Right renal pelvis (tissue), 4 donors: Measurements from ENCODE around the gene MAPK1. TPM values are rescaled to one million over a fixed set of nuclear protein-coding genes. Genes with fewer than 3 reads are reported as not detected.
"Not testable (repeated sequence)": the region's sequence is repeated elsewhere in the genome, so short reads cannot be mapped to it uniquely, and the experiment has no call there.

Experiments used
- DNase-seq, 4 donors: peaks; one replicate each; pipeline ENCODE4 v3.0.0-alpha.2; 2013; ENCODE audit warnings: low read depth in 4 of 4, low spot score in 3 of 4, missing footprints in 1 of 4
- polyA plus RNA-seq, 4 donors: library from polyadenylated mRNA; unstranded; fragments of 120-200 nt; gene quantifications; one replicate each; pipeline ENCODE4 v1.2.1, GENCODE V29; 2013; ENCODE audit not compliant: insufficient read length in 4 of 4

MAPK1 gene
- polyA plus RNA-seq = 100 to 1,000 TPM; 132 to 150 (median 142) TPM

DNA sequence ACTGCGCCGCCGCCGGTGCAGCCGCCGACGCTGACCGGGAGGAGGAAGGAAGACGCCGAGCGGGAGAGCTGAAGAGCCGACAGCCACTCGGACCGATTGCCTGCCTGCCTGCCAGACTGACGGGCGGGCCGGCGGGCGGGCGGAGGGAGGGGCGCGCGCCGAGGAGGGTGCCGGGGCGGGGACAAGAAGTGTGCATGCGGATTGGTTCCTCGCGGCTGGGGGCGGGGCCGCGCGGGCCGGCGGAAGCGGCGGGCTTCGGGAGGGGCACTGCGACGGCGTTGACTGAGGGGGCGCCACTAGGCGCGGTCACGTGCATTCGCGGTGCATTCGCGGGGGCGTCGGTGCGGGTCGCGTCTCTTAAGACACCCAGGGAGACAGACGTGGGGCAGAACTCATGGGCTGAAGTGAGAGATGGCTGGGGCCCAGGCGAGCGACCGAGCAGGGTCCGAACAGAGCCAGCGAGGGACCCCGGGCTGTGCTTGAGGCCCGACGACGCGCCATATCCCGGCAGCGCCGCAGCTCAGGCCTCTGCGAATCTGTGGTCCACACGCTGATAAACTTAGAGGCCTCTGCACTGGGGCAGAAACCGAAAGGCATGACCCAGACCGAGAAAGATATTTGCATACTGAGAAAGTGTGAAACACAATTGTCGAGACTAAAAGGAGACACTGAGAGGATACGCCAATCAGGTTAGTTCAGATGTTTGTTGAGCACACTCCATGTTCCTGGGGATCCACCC is at the start of gene MAPK1:
TSS of gene MAPK1 (minus strand) at position 118 of the 739 bp plus-strand sequence. CDS start 205 bp downstream, outside the sequence.
- peak; percentile 82 to 85 (median 83) for DNase-seq

- DNase-seq = no peak
These were observed 49.0 kb upstream of the MAPK1 start for GRCh38 chr22:21916309-21916918.

DNA sequence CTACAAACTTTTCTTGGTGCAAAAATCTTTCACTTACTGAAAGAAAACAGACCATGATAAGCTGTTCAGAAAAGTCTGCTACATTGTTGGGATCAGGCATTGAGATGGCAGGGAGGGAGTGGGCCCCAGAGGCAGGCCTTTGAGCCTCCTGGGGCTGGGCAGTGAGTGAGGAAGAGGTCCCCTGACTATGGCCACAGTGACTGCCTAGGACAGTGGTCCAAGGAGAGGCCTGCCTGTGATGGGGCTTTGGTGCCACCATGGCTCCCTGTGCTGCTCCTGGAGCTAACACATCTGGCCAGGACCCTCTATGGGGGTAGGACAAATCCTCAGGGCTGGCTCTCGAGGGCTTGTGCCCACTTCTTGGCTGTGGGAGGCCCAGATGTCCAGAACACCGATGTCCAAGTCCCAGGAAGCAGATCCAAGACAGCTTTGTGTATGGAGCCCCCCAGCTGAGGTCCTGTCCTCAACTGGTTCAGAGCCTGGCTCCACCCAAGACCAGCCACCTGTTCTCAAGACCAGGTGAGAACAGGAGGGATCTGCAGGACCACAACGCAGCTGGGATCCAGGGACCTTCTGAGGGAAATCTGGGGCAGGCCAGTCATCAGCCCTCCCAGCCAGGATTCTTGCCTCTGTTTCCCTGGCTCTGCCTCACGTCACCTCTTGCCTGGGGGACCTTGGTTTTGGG is 48.3 kb upstream of the MAPK1 start:
- no peak for DNase-seq

DNA sequence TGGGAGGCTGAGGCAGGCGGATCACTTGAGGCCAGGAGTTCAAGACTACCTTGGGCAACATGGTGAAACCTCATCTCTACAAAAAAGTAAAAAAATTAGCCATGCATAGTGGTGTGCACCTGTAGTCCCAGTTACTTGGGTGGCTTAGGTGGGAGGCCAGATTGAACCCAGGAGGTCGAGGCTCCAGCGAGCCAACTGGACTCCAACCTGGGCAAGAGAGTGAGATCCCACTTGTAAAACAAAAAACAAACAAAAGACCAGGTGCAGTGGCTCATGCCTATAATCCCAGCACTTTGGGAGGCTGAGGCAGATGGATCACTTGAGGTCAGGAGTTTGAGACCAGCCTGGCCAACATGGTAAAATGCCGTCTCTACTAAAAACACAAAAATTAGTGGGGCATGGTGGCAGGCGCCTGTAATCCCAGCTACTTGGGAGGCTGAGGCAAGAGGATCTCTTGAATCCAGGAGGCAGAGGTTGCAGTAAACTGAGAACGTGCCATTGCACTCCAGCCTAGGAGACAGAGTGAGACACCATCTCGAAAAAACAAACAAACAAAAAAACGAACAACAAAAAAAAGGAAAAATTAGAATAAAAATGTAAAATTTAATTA is 46.7 kb upstream of the MAPK1 start:
- not testable (repeated sequence) for DNase-seq

- DNase-seq = not testable (repeated sequence)
These were observed 42.9 kb upstream of the MAPK1 start for GRCh38 chr22:21910367-21910766.

DNA sequence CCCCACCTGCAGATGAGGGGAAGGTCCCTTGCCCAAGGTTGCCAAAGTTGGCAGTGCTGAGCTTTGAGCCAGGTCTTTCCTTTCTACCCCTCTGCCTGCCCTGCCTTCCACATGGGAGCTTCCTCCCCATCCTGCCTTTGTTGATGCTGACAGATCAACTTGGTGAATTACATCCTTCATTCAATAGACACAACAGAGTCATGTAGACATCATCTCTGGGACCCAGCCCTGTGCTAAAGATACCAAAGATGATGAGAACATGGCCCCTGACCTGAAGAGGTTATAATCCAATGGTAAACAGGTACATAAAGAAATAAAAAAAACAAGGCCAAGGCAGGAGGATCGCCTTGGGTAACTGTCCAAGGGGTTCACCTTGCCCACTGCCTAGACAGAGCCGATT is 42.4 kb upstream of the MAPK1 start:
- no peak for DNase-seq

DNA sequence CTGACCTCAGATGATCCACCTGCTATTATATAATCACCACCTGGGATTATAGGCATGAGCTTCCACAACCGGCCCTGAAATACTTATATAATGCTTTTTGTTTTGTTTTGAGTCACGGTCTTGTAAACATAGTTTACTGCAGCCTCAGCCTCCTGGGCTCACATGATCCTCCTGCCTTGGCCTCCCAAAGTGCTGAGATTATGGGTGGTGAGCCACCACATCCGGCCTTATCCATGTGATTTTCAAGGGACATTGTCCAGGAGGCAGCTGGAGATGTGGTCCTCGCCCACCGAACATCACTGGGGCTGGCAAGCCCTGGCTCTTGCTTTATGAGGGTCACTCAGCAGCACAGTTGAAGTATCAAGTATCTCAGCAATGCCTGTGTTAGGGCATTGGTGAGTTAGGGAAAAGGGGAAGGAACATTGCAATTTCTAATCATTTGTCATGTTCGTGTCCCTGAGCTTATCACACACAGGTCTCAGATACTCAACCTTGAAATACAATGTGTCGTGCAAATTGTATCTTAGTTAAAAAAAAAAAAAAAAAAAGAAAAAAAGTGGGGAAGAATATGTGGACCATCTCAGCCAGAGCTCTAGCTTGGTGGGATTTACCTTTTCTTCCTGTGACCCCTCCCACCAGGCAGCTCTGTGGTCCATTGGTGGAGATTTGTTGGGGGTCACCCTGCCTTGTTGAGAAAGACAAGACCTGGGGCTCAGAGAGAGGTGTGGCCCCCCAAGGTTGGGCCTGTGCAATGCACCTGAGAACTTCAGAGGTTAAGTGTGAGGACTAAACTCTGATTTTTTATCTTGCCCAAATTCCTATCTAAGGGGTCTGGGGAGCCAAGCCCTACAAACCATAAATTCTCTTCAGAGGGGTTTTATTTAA is 40.4 kb upstream of the MAPK1 start:
- no peak for DNase-seq

DNA sequence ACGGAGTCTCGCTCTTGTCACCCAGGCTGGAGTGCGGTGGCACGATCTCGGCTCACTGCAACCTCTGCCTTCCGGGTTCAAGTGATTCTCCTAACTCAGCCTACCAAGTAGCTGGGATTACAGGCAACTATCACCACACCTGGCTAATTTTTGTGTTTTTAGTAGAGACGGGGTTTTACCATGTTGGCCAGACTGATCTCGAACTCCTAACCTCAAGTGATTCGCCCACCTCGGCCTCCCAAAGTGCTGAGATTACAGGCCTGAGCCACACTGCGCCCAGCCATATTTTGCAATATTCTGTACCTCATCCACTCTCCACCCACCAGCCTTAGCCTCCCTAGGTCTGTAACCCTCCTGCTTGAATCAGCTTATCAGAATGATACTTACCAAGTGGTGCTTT is 37.8 kb upstream of the MAPK1 start:
- DNase-seq = not testable (repeated sequence)

DNA sequence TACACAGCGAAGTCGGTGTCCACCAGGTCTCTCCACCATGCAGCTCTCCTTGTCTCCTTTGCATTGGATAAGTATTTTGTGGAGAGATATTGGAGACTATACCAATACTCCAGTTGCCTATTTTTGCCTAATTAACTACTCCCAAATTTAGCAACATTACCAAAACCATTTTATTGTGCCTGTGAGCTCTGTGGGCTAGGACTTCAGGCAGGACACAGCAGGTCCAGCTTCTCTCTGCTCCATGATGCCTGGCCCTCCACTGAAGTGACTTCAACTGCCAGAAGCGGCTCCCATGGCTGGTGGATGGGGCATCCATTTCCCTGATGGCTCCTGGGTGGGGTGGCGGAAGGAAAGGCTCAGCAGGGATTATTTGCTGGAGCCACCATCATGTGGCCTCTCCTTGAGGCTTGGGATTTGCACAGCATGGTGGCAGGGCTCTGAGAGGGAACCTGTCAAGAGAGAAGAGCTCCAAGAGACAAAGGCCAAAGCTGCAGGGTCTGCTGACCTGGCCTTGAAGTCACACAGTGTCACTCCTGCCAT is 36.9 kb upstream of the MAPK1 start:
- DNase-seq = no peak

DNA sequence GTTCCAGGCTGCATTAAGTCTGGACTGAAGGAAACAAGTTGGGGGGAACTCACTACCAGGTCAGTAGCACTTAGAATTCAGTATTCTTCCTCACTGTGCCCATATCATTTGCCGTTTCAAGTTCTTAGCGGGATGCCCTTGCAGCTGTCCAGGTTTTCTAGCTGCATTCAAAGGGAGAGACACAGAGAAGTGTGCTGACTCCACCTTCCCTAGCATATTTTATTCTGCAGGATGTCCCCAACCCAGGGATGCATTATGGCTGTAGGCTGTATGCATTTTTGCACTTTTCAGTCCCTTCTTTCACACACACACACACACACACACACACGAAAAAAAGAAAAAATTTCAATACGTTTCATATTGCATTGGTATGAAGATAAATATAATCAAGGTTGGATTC is 35.8 kb upstream of the MAPK1 start:
- DNase-seq = no peak

DNA sequence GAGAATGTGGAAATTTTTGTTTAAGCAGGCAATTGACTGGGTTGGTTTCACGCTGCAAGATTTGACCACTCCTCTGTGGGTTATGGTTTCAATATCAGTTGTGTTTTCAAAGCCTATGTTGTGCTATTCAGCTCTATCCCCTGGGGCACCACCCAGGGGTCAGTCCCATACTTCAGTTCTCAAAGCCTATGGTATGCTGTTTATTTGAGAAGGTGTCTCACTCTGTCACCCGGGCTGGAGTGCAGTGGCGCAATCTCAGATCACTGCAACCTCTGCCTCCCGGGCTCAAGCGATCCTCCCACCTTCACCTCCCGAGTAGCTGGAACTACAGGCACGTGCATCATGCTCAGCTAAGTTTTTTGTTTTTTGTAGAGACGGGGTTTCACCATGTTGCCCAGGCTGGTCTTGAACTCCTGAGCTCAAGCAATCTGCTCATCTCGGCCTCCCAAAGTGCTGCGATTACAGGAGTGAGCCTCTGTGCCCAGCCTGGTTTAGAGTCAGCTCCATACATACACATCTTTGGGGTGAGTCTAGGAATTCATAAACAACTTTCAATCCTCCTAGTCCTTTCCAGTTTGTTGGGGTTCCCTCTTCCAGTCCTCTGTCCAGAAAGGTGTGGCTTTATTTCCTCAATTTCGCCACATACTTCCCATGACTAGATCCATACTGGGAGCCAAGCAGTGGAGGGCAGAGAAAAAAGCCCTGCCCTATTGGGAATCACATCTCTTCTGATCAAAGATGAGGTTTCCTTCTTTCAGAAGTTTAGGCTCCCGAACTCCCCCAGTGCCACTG is 35.0 kb upstream of the MAPK1 start:
- no peak for DNase-seq

DNA sequence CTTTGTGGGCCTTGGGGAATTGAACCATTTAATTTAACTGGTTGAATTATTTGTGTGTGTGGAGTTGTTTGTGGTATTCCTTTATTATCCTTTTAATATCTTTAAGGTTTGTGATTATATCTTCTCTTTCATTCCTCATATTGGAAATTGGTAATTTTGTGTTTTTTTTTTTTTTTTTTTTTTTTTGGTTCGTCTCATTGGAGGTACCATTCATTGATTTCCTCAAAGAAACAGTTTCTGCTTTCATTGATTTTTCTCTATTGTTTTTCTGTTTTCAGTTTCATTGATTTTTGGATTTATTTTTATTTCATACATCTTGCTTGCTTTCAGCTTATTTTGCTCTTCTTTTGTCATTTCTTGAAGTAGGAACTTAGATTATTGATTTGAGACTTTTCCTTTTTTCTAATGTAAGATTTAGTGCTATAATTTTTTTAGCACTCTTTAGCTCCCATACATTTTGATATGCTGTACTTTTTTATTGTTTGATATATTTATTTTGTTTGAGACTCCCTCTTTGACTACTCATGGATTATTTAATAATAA is 31.0 kb upstream of the MAPK1 start:
- no peak for DNase-seq

DNA sequence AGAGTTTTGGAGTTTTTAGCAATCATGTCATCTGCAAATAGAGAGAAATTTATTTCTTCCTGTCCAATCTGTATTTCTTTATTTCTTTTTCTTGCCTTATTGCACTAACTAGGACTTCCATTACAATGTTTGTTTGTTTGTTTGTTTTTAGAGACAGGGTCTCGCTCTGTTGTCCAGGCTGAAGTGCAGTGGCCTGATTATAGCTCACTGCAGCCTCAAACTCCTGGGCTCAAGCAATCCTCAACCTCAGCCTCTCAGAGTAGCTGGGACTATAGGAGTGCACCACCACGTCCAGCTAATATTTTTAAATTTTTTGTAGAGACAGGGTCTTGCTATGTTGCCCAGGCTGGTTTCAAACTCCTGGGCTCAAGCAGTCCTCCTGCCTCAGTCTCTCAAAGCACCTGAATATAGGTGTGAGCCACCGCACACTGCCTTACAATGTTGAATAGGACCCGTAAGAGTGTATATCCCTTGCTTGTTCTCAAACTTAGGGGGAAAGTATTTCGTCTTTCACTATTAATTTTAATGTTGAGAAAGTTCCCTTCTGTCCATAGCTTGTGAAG is 29.6 kb upstream of the MAPK1 start:
- DNase-seq = no peak

- not testable (repeated sequence) for DNase-seq
These were observed 28.8 kb upstream of the MAPK1 start for GRCh38 chr22:21896275-21896674.

GRCh38 chr22:21894799-21895198 is 27.4 kb upstream of the MAPK1 start:
- DNase-seq = no peak

DNA sequence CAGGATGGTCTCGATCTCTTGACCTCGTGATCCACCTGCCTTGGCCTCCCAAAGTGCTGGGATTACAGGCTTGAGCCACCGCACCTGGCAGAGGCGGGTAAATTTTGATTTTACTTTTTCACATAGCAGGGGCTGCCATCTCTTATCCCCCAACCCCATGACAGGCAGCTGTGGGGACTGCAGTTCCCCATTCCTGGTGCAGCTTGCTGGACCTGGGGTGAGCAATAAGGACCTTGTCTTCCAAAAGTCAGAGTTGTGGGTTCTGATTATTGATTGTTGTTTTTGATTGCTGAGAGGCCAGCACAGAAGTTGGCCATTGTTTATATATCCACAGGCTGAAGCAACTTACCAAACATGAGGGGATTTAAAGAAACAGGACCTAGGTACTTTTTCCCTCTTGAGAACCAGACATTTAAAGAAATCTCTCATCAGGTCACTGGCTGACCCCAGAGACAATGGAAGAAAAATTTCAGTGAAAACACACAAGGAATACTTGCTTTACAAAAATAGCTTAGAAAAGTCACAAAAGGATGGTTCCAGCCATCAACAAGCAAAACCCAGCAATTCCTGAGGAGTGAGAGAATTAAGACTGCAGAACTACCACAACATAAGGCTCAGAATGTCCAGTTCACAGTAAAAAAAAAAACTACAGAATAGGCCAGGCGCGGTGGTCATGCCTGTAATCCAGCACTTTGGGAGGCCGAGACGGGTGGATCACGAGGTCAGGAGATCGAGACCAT is 22.0 kb upstream of the MAPK1 start:
- no peak for DNase-seq

DNA sequence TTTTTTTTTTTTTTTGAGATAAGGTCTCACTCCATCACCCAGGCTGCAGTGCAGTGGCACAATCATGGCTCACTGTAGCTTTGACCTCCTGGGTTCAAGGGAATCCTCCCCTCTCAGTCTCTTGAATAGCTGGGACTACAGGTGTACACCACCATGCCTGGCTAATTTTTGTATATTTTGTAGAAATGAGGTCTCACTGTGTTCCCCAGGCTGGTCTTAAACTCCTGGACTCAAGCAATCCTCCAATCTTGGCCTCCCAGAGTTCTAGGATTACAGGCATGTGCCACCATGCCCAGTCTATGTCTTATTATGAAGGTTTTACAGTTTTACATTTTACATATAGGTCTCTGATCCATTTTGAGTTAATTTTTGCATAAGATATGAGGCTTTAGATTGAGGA is 20.4 kb upstream of the MAPK1 start:
- no peak for DNase-seq

DNA sequence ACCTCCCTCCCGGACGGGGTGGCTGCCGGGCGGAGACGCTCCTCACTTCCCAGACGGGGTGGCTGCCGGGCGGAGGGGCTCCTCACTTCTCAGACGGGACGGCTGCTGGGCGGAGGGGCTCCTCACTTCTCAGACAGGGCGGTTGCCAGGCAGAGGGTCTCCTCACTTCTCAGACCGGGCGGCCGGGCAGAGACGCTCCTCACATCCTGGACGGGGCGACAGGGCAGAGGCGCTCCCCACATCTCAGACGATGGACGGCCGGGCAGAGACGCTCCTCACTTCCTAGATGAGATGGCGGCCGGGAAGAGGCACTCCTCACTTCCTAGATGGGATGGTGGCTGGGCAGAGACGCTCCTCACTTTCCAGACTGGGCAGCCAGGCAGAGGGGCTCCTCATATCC is 16.5 kb upstream of the MAPK1 start:
- DNase-seq = not testable (repeated sequence)
